ENCODE measurements around the gene SESN1. TPM values are rescaled to one million over a fixed set of nuclear protein-coding genes. Genes with fewer than 3 reads are reported as not detected.

SESN1 gene
- total RNA-seq, 1 donor from 2014 or later: 32.3 TPM

GRCh38 chr6:109031416-109031815 is 63.2 kb downstream of the SESN1 start:
- DNase-seq (ENCODE audit: low read depth, low spot score): no peak

DNA sequence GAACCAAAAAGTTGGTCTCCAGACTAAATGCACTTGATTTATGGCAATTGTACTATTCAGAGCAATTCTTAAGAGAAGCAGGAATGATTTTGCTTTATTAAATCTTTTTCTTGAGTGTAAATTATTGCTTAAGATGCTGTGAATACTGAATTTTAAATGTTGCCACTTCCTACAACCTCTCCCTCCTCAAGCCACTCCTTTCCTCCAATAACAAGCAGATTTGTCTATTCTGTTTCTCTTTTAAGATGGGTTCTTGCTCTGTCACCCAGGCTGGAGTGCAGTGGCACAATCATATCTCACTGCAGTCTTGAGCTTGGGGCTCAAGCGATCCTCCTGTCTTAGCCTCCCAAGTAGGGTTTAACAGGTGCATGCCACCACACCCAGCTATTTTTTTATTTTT is 65.3 kb downstream of the SESN1 start:
- no peak for DNase-seq (ENCODE audit: low read depth, low spot score)

- no peak for DNase-seq (ENCODE audit: low read depth, low spot score)
These were observed 66.2 kb downstream of the SESN1 start for GRCh38 chr6:109028439-109028838.

DNA sequence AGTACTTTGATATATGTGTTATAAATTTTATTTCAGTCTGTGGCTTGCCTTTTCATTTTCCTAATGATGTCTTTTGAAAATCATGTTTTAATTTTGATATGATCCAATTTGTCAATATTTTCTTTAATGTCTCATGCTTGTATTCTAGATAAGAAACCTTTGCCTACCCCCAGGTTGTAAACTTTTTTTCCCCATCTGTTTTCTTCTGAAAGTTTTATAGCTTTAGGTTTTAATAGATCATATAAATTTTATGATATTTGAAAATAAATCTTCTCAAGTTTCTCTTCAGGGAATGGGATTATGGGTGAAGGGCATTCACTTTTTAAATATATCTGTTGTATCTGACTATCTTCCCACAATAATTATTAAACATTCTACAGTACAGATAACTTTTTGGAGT is 66.7 kb downstream of the SESN1 start:
- DNase-seq (ENCODE audit: low read depth, low spot score): no peak

GRCh38 chr6:109025639-109026038 is 69.0 kb downstream of the SESN1 start:
- DNase-seq (ENCODE audit: low read depth, low spot score): no peak

DNA sequence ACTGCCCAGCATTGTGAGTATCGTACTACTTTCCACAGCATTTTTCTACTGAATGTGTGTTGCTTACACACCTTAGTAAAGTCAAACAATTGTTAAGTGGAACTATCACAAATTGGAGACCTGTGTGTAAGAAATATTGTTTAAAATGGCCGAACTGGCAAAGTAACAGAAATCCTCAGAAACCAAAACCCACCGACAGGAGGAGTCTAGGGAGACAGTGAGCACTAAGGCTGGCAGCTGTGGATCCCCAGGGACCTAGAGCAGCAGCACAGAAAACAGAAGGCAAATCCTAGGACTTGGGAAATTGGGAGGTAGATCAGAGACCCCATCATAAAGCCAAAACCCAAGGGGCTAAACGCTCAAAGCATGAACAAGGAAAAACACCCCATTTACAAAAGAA is 69.9 kb downstream of the SESN1 start:
- no peak for DNase-seq (ENCODE audit: low read depth, low spot score)

DNA sequence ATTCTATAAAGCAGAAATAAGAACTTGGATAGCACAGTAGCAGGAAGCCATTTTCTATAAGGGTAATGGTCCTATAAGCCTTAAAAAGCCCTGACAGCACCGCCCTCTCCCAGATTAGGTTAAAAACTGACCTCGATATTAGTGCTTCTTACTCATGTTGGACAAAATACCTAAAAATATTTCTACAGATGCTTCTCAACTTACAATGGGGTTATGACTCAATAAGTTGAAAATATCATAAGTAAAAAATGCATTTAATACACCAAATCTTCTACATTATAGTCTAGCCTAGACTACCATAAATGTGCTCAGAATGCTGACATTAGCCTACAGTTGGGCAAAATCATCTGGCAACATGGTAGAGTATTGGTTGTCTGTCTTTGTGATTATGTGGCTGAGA is 70.3 kb downstream of the SESN1 start:
- DNase-seq (ENCODE audit: low read depth, low spot score): no peak

DNA sequence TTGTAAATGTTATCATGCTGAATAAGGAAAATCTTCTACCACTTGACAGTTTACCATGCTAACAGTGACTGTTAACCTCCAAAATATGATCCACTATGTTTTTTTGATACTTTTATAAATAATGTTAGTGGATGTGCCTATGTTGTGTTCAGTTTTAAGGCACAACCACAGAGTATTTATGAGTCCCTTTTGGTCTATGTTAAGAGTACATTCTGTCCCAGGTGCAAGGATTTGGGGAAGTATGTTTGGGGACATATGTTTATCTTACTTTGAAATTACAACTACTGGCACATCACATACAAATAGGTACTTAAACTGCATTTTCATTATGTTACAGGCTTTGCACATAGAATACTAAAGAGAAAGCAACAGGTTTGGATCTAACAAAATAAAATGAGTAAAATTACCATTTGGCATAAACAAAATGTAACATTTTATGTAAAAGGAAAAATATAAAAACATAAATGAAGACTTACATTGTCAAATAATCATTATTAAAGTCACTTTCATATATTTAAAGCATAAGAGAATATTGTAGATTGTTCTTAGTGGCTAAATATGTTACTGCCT is 71.2 kb downstream of the SESN1 start:
- no peak for DNase-seq (ENCODE audit: low read depth, low spot score)

DNA sequence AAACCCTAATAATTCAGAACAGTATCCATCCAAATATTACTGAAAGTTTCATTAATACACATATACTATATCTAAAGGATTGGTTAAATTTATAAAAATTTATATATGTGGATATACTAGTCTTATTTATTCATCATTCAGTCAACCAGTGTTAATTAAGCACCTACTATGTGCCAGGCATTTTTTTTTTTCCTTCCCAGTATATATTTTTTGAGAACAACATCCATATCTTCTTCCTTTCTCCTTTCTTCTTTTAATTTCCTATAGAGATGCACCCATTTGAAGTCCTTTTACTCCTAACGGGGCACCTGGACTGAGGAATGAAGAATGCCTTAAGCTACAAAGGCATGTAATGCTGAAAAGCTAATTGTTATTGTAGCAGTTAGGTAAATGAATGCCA is 72.8 kb downstream of the SESN1 start:
- DNase-seq (ENCODE audit: low read depth, low spot score): no peak

- no peak for DNase-seq (ENCODE audit: low read depth, low spot score)
These were observed 74.7 kb downstream of the SESN1 start for GRCh38 chr6:109019911-109020310.

GRCh38 chr6:109015176-109015575 is 79.5 kb downstream of the SESN1 start:
- DNase-seq (ENCODE audit: low read depth, low spot score): no peak

DNA sequence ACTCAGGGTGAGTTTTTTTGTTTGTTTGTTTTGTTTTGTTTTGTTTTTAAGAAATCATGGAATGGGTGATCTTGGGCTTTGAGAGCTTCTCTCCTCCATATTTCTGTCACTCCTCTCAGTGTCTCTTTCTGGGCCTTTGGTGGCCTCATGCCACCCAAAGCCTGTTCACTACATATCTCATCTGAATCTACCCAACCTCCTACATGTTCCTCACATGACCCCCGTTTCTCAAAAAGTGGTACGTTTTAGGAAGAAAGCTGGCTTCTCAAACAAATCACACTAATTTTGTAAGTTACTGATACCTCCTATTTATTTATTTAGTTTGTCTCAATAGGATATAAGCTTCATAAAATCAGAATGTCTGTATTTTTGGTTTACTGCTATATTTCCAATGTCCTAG is 80.0 kb downstream of the SESN1 start:
- DNase-seq (ENCODE audit: low read depth, low spot score): no peak

DNA sequence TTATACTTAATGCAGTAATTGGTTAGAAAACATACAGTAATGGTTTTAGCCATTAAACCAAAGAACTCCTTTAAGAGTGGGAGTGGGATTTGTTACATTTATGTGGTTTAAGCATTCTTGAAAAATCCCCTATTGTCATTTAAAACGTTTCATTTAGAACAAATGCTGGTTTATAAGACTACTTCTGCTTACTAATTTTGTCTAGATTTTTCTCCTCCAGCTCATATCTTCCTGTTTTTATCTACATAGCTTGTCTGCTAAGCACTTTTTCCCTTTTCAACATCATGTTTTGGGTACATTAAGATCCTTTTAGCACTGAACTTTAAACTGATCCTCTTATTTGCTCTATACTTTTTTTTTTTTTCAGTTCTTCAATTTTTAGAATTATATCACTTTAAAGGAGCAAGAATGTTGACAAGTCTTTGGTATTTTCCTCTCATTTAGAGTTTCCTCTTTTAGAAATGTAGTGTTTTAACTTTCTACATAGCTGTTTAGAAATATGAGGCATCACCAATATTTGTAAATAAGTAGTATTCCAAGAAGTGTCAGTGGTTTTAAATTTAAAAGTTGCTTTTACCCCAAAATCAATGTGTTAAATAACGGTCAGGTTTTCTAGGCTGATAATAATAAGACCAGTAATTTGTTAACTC is 80.9 kb downstream of the SESN1 start:
- DNase-seq (ENCODE audit: low read depth, low spot score): no peak

- DNase-seq (ENCODE audit: low read depth, low spot score): no peak
These were observed 83.9 kb downstream of the SESN1 start for GRCh38 chr6:109010705-109011102.

GRCh38 chr6:109009962-109010704 is 84.5 kb downstream of the SESN1 start:
- no peak for DNase-seq (ENCODE audit: low read depth, low spot score)

GRCh38 chr6:109009236-109009961 is 85.2 kb downstream of the SESN1 start:
- peak; percentile 58 for DNase-seq (ENCODE audit: low read depth, low spot score)

DNA sequence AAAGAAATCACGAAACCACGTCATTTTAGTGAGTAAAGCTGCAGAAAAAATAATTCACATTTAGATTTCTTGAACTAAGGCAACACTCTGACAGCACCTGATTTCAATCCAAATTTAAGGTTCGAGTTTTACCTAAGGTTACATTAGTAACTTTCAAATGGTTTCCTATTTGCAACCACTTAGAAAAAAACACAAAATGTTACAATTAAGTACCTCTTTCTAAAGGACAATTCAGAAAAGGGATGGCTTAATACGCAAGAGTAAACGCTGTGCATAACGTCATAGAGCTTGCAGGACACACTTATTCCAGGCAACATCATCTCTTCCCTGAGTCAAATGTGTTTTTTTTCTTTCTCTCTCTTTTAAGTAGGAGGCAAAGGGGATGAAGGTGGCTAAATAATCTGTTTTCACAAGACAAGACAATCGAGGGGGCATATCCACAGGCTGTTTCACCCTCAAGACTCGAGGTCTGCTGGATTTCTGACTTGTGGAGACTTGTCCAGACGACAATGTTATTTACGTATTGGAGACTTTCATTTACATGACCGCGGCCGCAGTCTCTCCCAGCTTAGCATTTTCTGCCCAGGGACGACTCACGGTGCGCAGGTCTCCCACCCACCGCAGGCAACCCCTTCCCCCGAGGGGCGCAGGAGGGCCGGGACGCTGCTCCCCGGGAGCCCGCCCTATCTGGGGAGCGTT is 86.0 kb downstream of the SESN1 start:
- DNase-seq (ENCODE audit: low read depth, low spot score): no peak

GRCh38 chr6:109008054-109008453 is 86.6 kb downstream of the SESN1 start:
- DNase-seq (ENCODE audit: low read depth, low spot score): no peak

GRCh38 chr6:109007521-109007920 is 87.1 kb downstream of the SESN1 start:
- no peak for DNase-seq (ENCODE audit: low read depth, low spot score)

GRCh38 chr6:109006818-109007217 is 87.8 kb downstream of the SESN1 start:
- DNase-seq (ENCODE audit: low read depth, low spot score): no peak

DNA sequence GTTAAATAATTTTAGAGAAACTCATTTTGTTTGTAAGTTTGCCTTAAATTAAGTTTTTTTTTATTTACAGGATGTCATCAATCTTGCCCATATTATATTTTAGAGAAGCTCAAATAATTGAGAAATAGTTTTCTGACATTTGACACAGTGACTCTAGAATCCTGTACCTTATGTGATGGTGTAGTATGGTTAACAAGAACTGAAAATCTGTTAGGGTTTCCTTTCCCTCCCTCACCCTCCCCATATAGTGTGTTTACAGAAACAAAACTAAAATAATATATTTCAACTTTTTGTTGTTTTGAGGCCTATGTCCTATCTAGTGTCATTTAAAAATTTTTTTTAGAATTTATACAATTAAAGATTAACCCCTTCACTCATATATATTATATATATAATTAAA is 91.8 kb downstream of the SESN1 start:
- no peak for DNase-seq (ENCODE audit: low read depth, low spot score)
